Ramos (cell line): ENCODE results near the gene ATXN7L3.
"Not testable (repeated sequence)": the region's sequence is repeated elsewhere in the genome, so short reads cannot be mapped to it uniquely, and the experiment has no call there.

ENCODE experiments used
- in situ Hi-C: fragments of 300-500 bp; cut with MboI; formaldehyde crosslinking; loops from one replicate; pipeline ENCODE4 v1.14.3; 2022; ENCODE audit warnings: low sequenced_read_pairs; ENCODE audit not compliant: unreplicated experiment

ATXN7L3 gene

GRCh38 chr17:44144966-44145739 lies 54.5 kb downstream of the ATXN7L3 start:
- in situ Hi-C loops, result no loop called here

DNA sequence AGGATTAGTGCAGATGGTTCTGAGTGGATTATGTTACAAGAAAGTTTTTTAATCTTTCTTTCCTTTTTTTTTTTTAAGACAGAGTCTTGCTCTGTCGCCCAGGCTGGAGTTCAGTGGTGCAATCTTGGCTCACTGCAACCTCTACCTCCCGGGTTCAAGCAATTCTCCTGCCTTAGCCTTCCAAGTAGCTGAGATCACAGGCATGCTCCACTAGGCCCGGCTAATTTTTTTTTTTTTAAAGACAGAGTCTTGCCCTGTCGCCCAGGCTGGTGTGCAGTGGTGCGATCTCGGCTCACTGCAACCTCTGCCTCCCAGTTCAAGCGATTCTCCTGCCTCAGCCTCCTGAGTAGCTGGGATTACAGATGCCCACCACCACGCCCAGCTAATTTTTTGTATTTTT lies 55.8 kb downstream of the ATXN7L3 start:
- in situ Hi-C loops, result not testable (repeated sequence)
